Measurements from ENCODE around the gene WFDC1. TPM values are rescaled to one million over a fixed set of nuclear protein-coding genes. Genes with fewer than 3 reads are reported as not detected.

Gene WFDC1
- polyA plus RNA-seq, 1 experiment = 19.9 TPM

- no peak for TF ChIP-seq CTCF (IDR thresholded peaks at IDR 0.05; ENCODE audit: low read depth, low read length)
- no peak for DNase-seq (ENCODE audit: low read depth, low spot score)
- Histone ChIP-seq H3K27ac (ENCODE audit: low read depth, low read length) (no peak overlapping the region), H3K4me3 (ENCODE audit: low read depth, low read length) (no peak overlapping the region), H3K9me3 (ENCODE audit: control insufficient read depth, insufficient read depth, low read length) (no peaks in the 10 kb centered on the region), H3K27me3 (ENCODE audit: control insufficient read depth, insufficient read depth, low read length) (peaks cover 31% of the 10 kb centered on the region)
- ChIA-PET POLR2A (no interaction called here), CTCF (interaction anchor here (0.5 kb wide), 1 partner anchor 87 kb away, joined by 3 read pairs; no protein-coding TSS in a partner anchor)
Measured at GRCh38 chr16:84356591-84357116, 62.0 kb downstream of the WFDC1 start.

GRCh38 chr16:84357191-84357651 is 62.5 kb downstream of the WFDC1 start:
- TF ChIP-seq CTCF (IDR thresholded peaks at IDR 0.05; ENCODE audit: low read depth, low read length) = no peak
- CTCF ChIA-PET = interaction anchor here (0.5 kb wide), 1 partner anchor 87 kb away, joined by 3 read pairs; no protein-coding TSS in a partner anchor
- Histone ChIP-seq H3K27me3 (ENCODE audit: control insufficient read depth, insufficient read depth, low read length) (peaks cover 34% of the 10 kb centered on the region), H3K4me3 (ENCODE audit: low read depth, low read length) (no peak overlapping the region), H3K27ac (ENCODE audit: low read depth, low read length) (no peak overlapping the region), H3K9me3 (ENCODE audit: control insufficient read depth, insufficient read depth, low read length) (no peaks in the 10 kb centered on the region)
- no peak for DNase-seq (ENCODE audit: low read depth, low spot score)
- POLR2A ChIA-PET = interaction anchor here (0.6 kb wide), 1 partner anchor 25 kb away, joined by 5 read pairs; no protein-coding TSS in a partner anchor

- DNase-seq (ENCODE audit: low read depth, low spot score) = no peak
- ChIA-PET POLR2A (interaction anchor here (0.6 kb wide), 1 partner anchor 56 kb away, joined by 4 read pairs; no protein-coding TSS in a partner anchor), CTCF (no interaction called here)
- TF ChIP-seq CTCF (IDR thresholded peaks at IDR 0.05; ENCODE audit: low read depth, low read length) = no peak
- Histone ChIP-seq H3K4me3 (ENCODE audit: low read depth, low read length) (no peak overlapping the region), H3K27ac (ENCODE audit: low read depth, low read length) (no peak overlapping the region), H3K27me3 (ENCODE audit: control insufficient read depth, insufficient read depth, low read length) (peaks cover 34% of the 10 kb centered on the region), H3K9me3 (ENCODE audit: control insufficient read depth, insufficient read depth, low read length) (no peaks in the 10 kb centered on the region)
Measured at GRCh38 chr16:84358601-84359295, 64.1 kb downstream of the WFDC1 start.

- CTCF ChIA-PET = no interaction called here
- no peak for TF ChIP-seq CTCF (IDR thresholded peaks at IDR 0.05; ENCODE audit: low read depth, low read length)
- no peak for DNase-seq (ENCODE audit: low read depth, low spot score)
- H3K4me3 ChIP-seq (ENCODE audit: low read depth, low read length) = no peak overlapping the region
- H3K27ac ChIP-seq (ENCODE audit: low read depth, low read length) = no peak overlapping the region
- peaks cover 35% of the 10 kb centered on the region for H3K27me3 ChIP-seq (ENCODE audit: control insufficient read depth, insufficient read depth, low read length)
- POLR2A ChIA-PET = interaction anchor here (0.6 kb wide), 1 partner anchor 56 kb away, joined by 4 read pairs; no protein-coding TSS in a partner anchor
- H3K9me3 ChIP-seq (ENCODE audit: control insufficient read depth, insufficient read depth, low read length) = no peaks in the 10 kb centered on the region
Measured at GRCh38 chr16:84359326-84359725, 64.6 kb downstream of the WFDC1 start.

- H3K4me3 ChIP-seq (ENCODE audit: low read depth, low read length) = no peak overlapping the region
- POLR2A ChIA-PET = no interaction called here
- no peak for DNase-seq (ENCODE audit: low read depth, low spot score)
- H3K27ac ChIP-seq (ENCODE audit: low read depth, low read length) = no peak overlapping the region
- CTCF ChIA-PET = no interaction called here
- no peaks in the 10 kb centered on the region for H3K9me3 ChIP-seq (ENCODE audit: control insufficient read depth, insufficient read depth, low read length)
- TF ChIP-seq CTCF (IDR thresholded peaks at IDR 0.05; ENCODE audit: low read depth, low read length) = no peak
- peaks cover 37% of the 10 kb centered on the region for H3K27me3 ChIP-seq (ENCODE audit: control insufficient read depth, insufficient read depth, low read length)
Measured at GRCh38 chr16:84360170-84360569, 65.5 kb downstream of the WFDC1 start.

Measured in AG04450 (cell line).